ACC112 (cell line): ENCODE results near the gene UROC1.

Experiments
- H2AFZ ChIP-seq: fragments of 200-600 bp; sonication (generic); one replicate; pipeline ENCODE4 v1.6.0; 2017; ENCODE audit warnings: antibody characterized with exemption, low read length; ENCODE audit not compliant: unreplicated experiment
- H3K27ac ChIP-seq: fragments of 200-600 bp; sonication (generic); 2 replicates; pipeline ENCODE4 v1.5.1; 2014; ENCODE audit warnings: low read depth, mild to moderate bottlenecking, antibody characterized with exemption, low read length, moderate library complexity
- H3K27me3 ChIP-seq: fragments of 200-600 bp; sonication (generic); 2 replicates; pipeline ENCODE4 v1.6.1; 2014; ENCODE audit warnings: mild to moderate bottlenecking, antibody characterized with exemption, low read length, moderate library complexity, mixed read lengths; ENCODE audit not compliant: insufficient read depth
- H3K36me3 ChIP-seq: fragments of 200-600 bp; sonication (generic); 2 replicates; pipeline ENCODE4 v1.6.1; 2016; ENCODE audit warnings: mild to moderate bottlenecking, antibody characterized with exemption, low read length, moderate library complexity, mixed read lengths; ENCODE audit not compliant: insufficient read depth
- H3K4me1 ChIP-seq: fragments of 200-600 bp; sonication (generic); one replicate; pipeline ENCODE4 v1.6.1; 2016; ENCODE audit warnings: low read length, mixed read lengths; ENCODE audit not compliant: insufficient read depth, unreplicated experiment, control insufficient read depth
- H3K4me3 ChIP-seq: fragments of 200-600 bp; sonication (generic); 2 replicates; pipeline ENCODE4 v1.5.1; 2014; ENCODE audit warnings: mild to moderate bottlenecking, low read depth, low read length
- H3K79me2 ChIP-seq: fragments of 200-600 bp; sonication (generic); one replicate; pipeline ENCODE4 v1.6.0; 2016; ENCODE audit warnings: low read length; ENCODE audit not compliant: control insufficient read depth, unreplicated experiment, insufficient read depth

Gene UROC1

DNA sequence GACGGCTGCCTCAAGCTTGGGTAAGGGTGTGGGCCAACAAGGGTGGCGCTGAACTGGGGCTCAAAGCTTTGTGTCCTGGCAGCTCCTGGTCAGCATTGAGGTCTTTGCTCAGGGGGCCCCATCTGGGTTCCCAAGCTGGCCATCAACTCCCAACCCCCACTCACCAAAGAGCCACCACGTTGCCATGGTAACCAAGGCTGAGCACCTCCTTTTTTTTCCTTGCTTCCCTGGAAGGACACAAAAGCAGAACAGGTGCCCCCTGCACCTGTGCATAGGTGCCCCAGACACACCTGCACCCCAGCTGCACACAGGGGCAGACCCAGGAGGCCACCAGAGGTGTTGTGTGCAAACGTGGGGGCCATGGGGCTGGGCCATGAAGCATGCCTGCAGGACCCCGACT, 16.5 kb downstream of the UROC1 start:
- no peak overlapping the region for H3K27ac ChIP-seq
- H3K79me2 ChIP-seq = no peaks in the 10 kb centered on the region
- peaks cover 12% of the 10 kb centered on the region for H3K27me3 ChIP-seq
- no peaks in the 10 kb centered on the region for H3K36me3 ChIP-seq
- no peak overlapping the region for H3K4me3 ChIP-seq
- H3K4me1 ChIP-seq = no peaks in the 10 kb centered on the region
- no peak overlapping the region for H2AFZ ChIP-seq

DNA sequence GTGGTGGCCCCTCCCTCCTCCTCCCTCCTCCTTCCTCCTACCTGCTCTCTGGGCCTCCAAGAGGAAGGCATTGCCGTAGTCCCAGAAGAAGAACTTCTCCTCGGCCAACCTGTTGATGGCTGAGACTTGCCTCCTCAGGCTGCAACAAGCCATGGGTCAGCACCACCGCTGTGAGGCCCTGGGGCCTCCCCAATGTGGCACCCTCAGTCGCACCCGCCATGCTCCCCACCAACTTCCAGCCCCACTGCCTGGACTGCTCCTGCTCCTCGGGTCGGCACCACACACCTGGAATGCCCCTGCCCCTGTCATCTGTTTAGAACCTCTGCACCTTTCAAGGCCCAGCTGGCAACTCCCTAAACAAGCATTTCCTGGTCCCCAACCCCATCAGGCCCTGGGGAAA, 17.6 kb downstream of the UROC1 start:
- no peak overlapping the region for H3K27ac ChIP-seq
- H3K4me3 ChIP-seq = no peak overlapping the region
- no peak overlapping the region for H2AFZ ChIP-seq
- no peaks in the 10 kb centered on the region for H3K4me1 ChIP-seq
- no peaks in the 10 kb centered on the region for H3K36me3 ChIP-seq
- H3K27me3 ChIP-seq = peaks cover 8% of the 10 kb centered on the region
- H3K79me2 ChIP-seq = no peaks in the 10 kb centered on the region

DNA sequence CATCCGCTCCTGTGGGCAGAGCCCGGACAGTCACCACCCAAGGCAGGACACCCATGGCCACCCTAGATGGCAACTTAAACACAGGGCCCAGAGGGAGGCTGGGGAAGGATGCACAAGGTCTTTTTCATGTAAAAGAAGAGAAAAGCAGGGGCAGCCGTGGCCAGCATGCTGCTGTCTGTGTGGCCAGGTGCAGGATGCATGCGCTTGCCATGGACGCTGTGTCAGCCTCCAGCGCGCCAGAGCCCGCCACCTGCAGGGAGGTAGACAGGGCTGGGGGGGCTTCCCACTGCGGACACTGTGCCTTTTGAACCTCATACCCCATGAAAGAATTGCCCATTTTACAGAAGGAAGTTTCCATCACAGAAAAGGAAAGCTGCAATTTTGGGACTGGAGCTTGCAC, 18.2 kb downstream of the UROC1 start:
- Histone ChIP-seq H3K79me2 (no peaks in the 10 kb centered on the region), H3K27me3 (peaks cover 2% of the 10 kb centered on the region), H2AFZ (no peak overlapping the region), H3K27ac (no peak overlapping the region), H3K36me3 (no peaks in the 10 kb centered on the region), H3K4me3 (no peak overlapping the region), H3K4me1 (no peaks in the 10 kb centered on the region)

DNA sequence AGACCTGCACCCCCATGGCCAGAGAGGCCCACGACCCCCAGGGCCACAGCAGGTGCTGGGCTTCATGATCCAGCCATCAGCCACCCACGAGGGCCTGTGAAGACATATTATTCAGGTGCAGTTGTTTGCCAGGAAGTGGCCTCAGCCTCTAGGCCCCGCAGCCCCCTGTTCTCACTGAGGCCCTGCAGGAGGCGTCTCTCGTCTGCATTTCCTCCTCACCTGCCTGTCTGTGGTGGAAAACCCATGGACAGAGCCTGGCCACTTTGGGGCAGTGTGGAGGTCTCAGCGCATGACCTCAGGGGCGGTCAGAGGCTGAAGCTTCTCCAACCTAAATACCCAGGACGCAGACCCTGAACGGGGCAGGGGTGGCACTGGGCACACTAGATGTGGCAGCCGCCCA, 18.6 kb downstream of the UROC1 start:
- H3K4me1 ChIP-seq = no peaks in the 10 kb centered on the region
- no peaks in the 10 kb centered on the region for H3K36me3 ChIP-seq
- H3K27me3 ChIP-seq = no peaks in the 10 kb centered on the region; the same call in 1 of the 2 replicates
- H2AFZ ChIP-seq = no peak overlapping the region
- H3K79me2 ChIP-seq = no peaks in the 10 kb centered on the region
- no peak overlapping the region for H3K27ac ChIP-seq
- no peak overlapping the region for H3K4me3 ChIP-seq

DNA sequence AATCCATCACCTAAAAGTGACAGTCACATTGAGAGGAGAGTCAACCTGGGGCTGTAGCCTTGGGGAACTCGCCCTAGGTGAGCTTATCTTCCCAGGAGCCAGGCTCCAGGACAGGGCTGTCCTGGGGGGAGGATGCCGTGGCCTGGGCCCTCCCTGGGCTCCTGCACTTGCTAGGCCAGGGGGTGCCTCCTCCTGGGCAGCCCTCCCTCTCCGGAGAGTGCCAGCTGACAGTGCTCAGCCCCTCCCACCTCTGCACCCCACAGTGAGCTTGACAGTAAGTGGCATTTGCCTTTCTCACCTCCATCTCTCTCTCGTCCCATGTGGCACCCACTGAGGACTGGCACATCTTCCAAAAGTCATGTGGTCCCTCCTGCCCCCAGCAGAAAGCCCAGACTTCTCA, 19.1 kb downstream of the UROC1 start:
- H3K79me2 ChIP-seq = no peaks in the 10 kb centered on the region
- no peak overlapping the region for H3K4me3 ChIP-seq
- H3K27me3 ChIP-seq = no peaks in the 10 kb centered on the region; the same call in 1 of the 2 replicates
- H3K27ac ChIP-seq = no peak overlapping the region
- no peak overlapping the region for H2AFZ ChIP-seq
- no peaks in the 10 kb centered on the region for H3K4me1 ChIP-seq
- no peaks in the 10 kb centered on the region for H3K36me3 ChIP-seq

DNA sequence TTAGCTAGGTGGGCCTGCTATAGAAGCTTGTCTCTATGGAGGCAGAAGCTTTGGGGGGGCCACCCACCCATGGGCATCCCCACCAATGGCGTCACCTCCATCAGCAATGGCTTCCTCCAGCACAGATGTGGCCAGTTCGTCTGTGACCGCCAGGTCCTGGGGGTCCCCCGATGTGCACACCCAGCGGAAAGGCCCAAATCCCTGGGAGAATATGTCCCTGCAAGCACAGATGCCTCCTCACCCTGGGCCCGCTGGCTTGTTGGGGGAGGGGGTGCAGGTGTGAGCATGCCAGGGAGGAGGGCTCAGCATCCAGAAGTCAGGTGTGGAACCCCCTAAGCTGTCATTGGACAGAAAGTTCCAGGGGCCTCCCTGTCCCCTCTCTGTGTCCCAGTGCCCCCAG, 19.6 kb downstream of the UROC1 start:
- Histone ChIP-seq H3K27ac (no peak overlapping the region), H3K36me3 (no peaks in the 10 kb centered on the region), H2AFZ (no peak overlapping the region), H3K4me1 (no peaks in the 10 kb centered on the region), H3K79me2 (no peaks in the 10 kb centered on the region), H3K4me3 (no peak overlapping the region), H3K27me3 (no peaks in the 10 kb centered on the region; the same call in 1 of the 2 replicates)

DNA sequence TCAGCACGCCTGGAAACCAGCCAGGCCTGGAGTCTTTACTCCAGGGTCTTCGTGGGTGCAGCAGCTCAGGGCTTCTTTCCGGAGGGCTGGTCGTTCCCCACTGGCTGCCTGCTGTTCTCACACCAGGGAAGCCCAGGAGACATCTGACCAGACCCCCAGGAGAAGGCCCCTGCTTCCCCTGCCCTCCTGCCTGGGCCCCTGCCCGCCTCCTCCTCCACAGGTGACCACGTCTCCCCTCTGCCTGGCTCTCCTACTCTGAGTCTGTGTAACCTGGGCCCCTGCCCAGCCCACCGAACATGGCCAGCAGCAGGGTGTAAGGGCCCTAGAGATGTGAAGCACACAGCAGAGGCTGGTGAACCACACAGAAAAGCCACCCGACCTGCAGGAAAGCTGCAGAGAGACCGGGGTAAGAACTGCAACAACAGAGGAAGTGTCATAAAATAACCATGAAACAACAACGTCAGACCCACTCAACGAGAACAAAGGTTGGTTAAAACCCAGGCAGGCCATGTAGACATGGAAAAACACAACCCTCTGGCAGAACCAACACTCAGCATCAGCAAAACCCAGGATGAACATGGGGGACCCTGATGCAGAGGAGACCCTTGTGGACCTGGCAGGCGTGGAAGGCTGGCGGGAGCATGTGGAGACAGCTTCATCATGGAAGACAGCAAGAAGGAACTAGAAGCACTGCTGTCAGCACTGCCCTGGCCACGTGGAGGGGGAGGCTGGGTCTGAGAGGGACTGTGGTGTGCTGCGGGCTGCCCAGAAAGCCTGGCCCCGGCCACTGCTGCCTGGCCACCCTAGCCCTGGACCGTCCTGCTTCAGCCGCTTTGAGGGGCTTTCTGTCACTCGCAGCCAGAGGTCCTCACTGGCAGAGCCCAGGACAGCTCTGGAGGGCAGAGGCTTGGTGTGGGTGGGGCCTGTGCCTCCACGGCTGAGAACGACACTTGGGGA, 20.4 kb downstream of the UROC1 start:
- no peaks in the 10 kb centered on the region for H3K36me3 ChIP-seq
- no peaks in the 10 kb centered on the region for H3K27me3 ChIP-seq
- H2AFZ ChIP-seq = no peak overlapping the region
- H3K4me3 ChIP-seq = no peak overlapping the region
- no peak overlapping the region for H3K27ac ChIP-seq
- no peaks in the 10 kb centered on the region for H3K79me2 ChIP-seq
- H3K4me1 ChIP-seq = no peaks in the 10 kb centered on the region

DNA sequence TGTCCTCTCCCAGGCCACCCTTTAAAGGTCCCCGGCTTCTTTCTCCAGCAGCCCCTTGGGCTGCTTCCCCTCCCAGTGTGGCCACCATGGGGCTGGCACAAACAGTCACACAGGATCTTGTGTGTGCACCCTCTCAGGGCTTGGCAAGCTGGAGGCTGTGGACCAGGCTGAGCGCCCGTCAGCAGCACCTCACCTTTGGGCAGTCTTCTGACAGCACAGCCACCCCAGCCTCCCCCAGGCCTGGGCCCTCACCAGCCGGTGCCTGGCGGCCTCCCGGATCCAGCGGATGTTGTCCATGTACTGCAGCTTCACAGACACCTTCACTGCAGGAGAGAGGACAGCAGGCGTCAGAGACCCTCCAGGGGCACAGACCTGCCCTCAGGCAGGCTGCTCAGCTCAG, 21.8 kb downstream of the UROC1 start:
- H3K4me1 ChIP-seq = no peaks in the 10 kb centered on the region
- H3K4me3 ChIP-seq = no peak overlapping the region
- H3K79me2 ChIP-seq = no peaks in the 10 kb centered on the region
- H3K36me3 ChIP-seq = no peaks in the 10 kb centered on the region
- H3K27me3 ChIP-seq = no peaks in the 10 kb centered on the region
- no peak overlapping the region for H2AFZ ChIP-seq
- H3K27ac ChIP-seq = no peak overlapping the region

DNA sequence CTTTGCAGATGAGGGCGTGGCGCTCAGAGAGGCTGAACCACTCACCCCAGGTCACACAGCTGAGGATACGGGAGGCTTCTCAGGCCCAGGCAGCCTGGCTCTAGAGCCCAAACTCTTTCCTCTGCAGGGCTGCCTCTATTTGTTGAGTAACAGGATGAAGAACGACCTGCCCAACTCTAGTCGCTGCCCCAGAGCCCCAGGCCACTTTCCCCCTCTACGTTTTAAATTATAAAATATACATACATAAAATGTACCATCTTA, 22.7 kb downstream of the UROC1 start:
- no peaks in the 10 kb centered on the region for H3K4me1 ChIP-seq
- H2AFZ ChIP-seq = no peak overlapping the region
- H3K36me3 ChIP-seq = no peaks in the 10 kb centered on the region
- H3K27ac ChIP-seq = no peak overlapping the region
- no peaks in the 10 kb centered on the region for H3K79me2 ChIP-seq
- no peak overlapping the region for H3K4me3 ChIP-seq
- no peaks in the 10 kb centered on the region; the same call in 1 of the 2 replicates for H3K27me3 ChIP-seq

DNA sequence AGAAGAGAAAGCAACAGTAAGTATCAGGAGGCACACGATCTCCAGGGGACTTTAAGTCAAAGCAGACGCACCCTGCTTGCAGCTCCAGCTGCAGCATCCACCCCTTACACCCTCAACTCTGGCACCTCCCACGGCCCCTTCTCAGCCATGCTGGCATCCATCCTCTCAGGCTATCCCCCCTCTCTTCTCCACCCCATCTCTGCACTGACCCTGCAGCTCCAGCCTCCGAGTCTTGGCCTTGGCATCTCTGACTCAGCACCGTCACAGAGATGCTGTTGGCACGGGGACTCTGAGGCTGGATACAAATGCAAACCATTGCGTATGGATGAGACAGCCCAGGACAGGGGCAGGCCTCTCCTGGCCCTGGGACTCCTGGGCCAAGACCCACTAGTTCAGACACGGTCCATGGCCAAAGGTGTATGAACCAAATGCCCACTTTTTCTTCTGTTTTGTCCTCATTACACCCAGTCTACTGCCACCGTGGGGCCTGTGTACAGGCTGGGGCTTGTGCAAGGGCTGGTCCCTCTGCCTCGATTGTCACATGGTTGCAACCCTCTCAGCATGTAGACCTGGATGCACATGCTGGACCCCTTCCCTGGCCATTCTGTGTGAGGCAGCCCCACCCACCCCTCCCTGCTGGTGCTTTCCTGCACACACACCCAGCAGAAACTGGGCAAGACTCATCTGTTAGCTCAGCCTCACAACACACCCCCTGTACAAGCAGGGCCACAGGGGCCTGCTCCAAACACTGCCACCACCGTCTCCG, 23.2 kb downstream of the UROC1 start:
- H3K4me3 ChIP-seq = no peak overlapping the region
- H3K79me2 ChIP-seq = no peaks in the 10 kb centered on the region
- no peaks in the 10 kb centered on the region; the same call in 1 of the 2 replicates for H3K27me3 ChIP-seq
- H3K27ac ChIP-seq = no peak overlapping the region
- H2AFZ ChIP-seq = no peak overlapping the region
- H3K4me1 ChIP-seq = no peaks in the 10 kb centered on the region
- H3K36me3 ChIP-seq = no peaks in the 10 kb centered on the region

DNA sequence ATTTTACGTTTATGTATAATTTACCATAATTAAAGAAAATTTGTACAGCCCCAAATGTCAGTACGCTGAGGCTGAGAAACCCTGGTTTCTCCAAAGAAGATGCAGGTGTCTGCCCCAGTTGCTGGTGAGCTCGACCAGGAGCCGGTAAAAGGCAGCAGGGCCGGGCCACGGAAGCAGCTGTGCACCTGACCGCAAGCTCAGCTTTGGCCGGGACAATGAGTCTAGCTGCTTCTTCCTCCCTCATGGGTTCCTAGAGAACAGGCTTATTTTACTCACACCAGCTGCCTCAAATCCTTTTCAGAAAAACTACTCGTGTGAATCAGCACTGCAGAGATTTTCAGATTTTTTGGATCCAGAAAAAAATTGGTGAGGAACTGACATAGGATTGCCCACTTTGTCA, 23.8 kb downstream of the UROC1 start:
- Histone ChIP-seq H3K27me3 (no peaks in the 10 kb centered on the region; the same call in 1 of the 2 replicates), H3K4me1 (no peaks in the 10 kb centered on the region), H3K79me2 (no peaks in the 10 kb centered on the region), H2AFZ (no peak overlapping the region), H3K27ac (no peak overlapping the region), H3K36me3 (no peaks in the 10 kb centered on the region), H3K4me3 (no peak overlapping the region)
